Measurements from ENCODE around the gene WDR88. TPM values are rescaled to one million over a fixed set of nuclear protein-coding genes. Genes with fewer than 3 reads are reported as not detected.

The WDR88 gene
- total and polyA plus RNA-seq, 2 of the 13 experiments (the other 11 are each of a cell fraction or from before 2014, with no cell fraction given), result not detected

GRCh38 chr19:33143897-33144405 is 12.0 kb downstream of the WDR88 start (continued):
- TF ChIP-seq CEBPZ (IDR thresholded peaks at IDR 0.05; ENCODE audit: low read length) (no peak), EED (CRISPR knock-in tag; IDR thresholded peaks at IDR 0.05) (no peak), UBTF (CRISPR knock-in tag; IDR thresholded peaks at IDR 0.05) (peak; percentile 43; the same call in 1 of the 2 replicates), HOXA5 (CRISPR knock-in tag; IDR thresholded peaks at IDR 0.05) (no peak), HBP1 (CRISPR knock-in tag; IDR thresholded peaks at IDR 0.05; ENCODE audit: low read depth) (0 out of 2 replicates have a peak, but pooled peaks have one; percentile 41), NFYC (CRISPR knock-in tag; IDR thresholded peaks at IDR 0.05) (no peak), ERF (CRISPR knock-in tag; IDR thresholded peaks at IDR 0.05) (peak; percentile 39; the same call in 1 of the 2 replicates), ZBED4 (CRISPR knock-in tag; IDR thresholded peaks at IDR 0.05; ENCODE audit: borderline replicate concordance) (0 out of 2 replicates have a peak, but pooled peaks have one; percentile 34), ZNF205 (CRISPR knock-in tag; IDR thresholded peaks at IDR 0.05) (peak; percentile 35; the same call in 1 of the 2 replicates), GLI4 (CRISPR knock-in tag; IDR thresholded peaks at IDR 0.05; ENCODE audit: borderline replicate concordance) (no peak), MED13 (CRISPR knock-in tag; IDR thresholded peaks at IDR 0.05) (no peak), HNF4A (CRISPR knock-in tag; IDR thresholded peaks at IDR 0.05) (no peak), SMAD1 (CRISPR knock-in tag; IDR thresholded peaks at IDR 0.05; ENCODE audit: borderline replicate concordance, low read depth) (no peak), ZNF747 (CRISPR knock-in tag; IDR thresholded peaks at IDR 0.05; ENCODE audit: borderline replicate concordance) (no peak), ZNF740 (CRISPR knock-in tag; IDR thresholded peaks at IDR 0.05) (no peak), TOE1 (CRISPR knock-in tag; IDR thresholded peaks at IDR 0.05) (no peak), ELF3 (CRISPR knock-in tag; IDR thresholded peaks at IDR 0.05) (peak; percentile 74; the same call in 1 of the 2 replicates)
